Measurements from ENCODE around the gene TMEM171.

The TMEM171 gene

DNA sequence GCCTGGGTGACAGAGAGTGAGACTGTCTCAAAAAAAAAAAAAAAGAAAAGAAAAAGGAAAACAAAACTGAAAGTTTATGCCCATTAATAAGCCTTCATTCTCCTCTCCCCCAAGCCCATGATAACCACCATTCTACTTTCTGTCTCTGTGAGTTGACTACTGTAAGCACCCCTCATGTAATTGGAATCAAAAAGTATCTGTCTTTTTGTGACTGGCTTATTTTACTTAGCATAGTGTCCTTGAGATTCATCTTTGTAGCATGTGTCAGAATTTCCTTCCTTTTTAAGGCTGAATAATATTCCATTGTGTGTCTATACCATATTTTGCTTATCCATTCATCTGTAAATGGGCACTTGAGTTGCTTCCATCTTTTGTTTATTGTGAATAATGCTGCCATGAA is 14.0 kb upstream of the TMEM171 start:
- Histone ChIP-seq H3K27me3 (ENCODE audit: control insufficient read depth, insufficient read depth, low read length) (no peaks in the 10 kb centered on the region), H3K4me3 (ENCODE audit: low read depth, low read length) (no peak overlapping the region), H3K4me1 (ENCODE audit: control insufficient read depth, insufficient read depth, low read length) (no peaks in the 10 kb centered on the region), H3K36me3 (ENCODE audit: control insufficient read depth, insufficient read depth, low read length) (no peaks in the 10 kb centered on the region), H3K9me3 (ENCODE audit: control insufficient read depth, insufficient read depth, low read length) (peaks cover 2% of the 10 kb centered on the region), H3K9ac (ENCODE audit: low read depth, low read length) (no peak overlapping the region)

DNA sequence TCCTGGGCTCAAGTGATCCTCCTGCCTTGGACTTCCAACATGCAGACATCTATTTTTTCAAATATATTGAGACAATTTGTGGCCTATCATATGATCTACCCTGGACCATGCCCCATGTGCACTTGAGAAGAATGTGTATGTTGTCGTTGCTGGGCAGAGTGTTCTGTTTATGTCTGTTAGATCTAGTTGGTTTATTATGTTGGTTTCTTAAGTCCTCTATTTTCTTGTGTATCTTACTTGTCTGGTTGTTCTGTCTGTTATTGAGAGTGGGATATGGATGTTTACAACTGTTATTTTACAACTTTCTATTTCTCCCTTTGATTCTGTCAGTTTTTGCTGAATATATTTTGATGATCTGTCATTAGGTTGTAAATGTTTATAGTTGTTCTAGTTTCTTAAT is 10.2 kb upstream of the TMEM171 start:
- Histone ChIP-seq H3K27me3 (ENCODE audit: control insufficient read depth, insufficient read depth, low read length) (peaks cover 2% of the 10 kb centered on the region), H3K4me1 (ENCODE audit: control insufficient read depth, insufficient read depth, low read length) (no peaks in the 10 kb centered on the region), H3K36me3 (ENCODE audit: control insufficient read depth, insufficient read depth, low read length) (no peaks in the 10 kb centered on the region), H3K4me3 (ENCODE audit: low read depth, low read length) (no peak overlapping the region), H3K9ac (ENCODE audit: low read depth, low read length) (no peak overlapping the region), H3K9me3 (ENCODE audit: control insufficient read depth, insufficient read depth, low read length) (peaks cover 2% of the 10 kb centered on the region)

- no peaks in the 10 kb centered on the region for H3K4me1 ChIP-seq (ENCODE audit: control insufficient read depth, insufficient read depth, low read length)
- H3K27me3 ChIP-seq (ENCODE audit: control insufficient read depth, insufficient read depth, low read length): peaks cover 10% of the 10 kb centered on the region
- H3K4me3 ChIP-seq (ENCODE audit: low read depth, low read length): no peak overlapping the region
- H3K9ac ChIP-seq (ENCODE audit: low read depth, low read length): no peak overlapping the region
- no peaks in the 10 kb centered on the region for H3K36me3 ChIP-seq (ENCODE audit: control insufficient read depth, insufficient read depth, low read length)
- peaks cover 2% of the 10 kb centered on the region for H3K9me3 ChIP-seq (ENCODE audit: control insufficient read depth, insufficient read depth, low read length)
These were observed 8.8 kb upstream of the TMEM171 start for GRCh38 chr5:73111536-73111935.

- no peak overlapping the region for H3K9ac ChIP-seq (ENCODE audit: low read depth, low read length)
- H3K4me3 ChIP-seq (ENCODE audit: low read depth, low read length): no peak overlapping the region
- H3K9me3 ChIP-seq (ENCODE audit: control insufficient read depth, insufficient read depth, low read length): peaks cover 2% of the 10 kb centered on the region
- H3K27me3 ChIP-seq (ENCODE audit: control insufficient read depth, insufficient read depth, low read length): peaks cover 10% of the 10 kb centered on the region
- no peaks in the 10 kb centered on the region for H3K36me3 ChIP-seq (ENCODE audit: control insufficient read depth, insufficient read depth, low read length)
- H3K4me1 ChIP-seq (ENCODE audit: control insufficient read depth, insufficient read depth, low read length): no peaks in the 10 kb centered on the region
These were observed 8.0 kb upstream of the TMEM171 start for GRCh38 chr5:73112359-73112758.

GRCh38 chr5:73114044-73114688 is 6.2 kb upstream of the TMEM171 start:
- Histone ChIP-seq H3K27me3 (ENCODE audit: control insufficient read depth, insufficient read depth, low read length) (peaks cover 25% of the 10 kb centered on the region), H3K9me3 (ENCODE audit: control insufficient read depth, insufficient read depth, low read length) (no peaks in the 10 kb centered on the region), H3K4me3 (ENCODE audit: low read depth, low read length) (no peak overlapping the region), H3K36me3 (ENCODE audit: control insufficient read depth, insufficient read depth, low read length) (no peaks in the 10 kb centered on the region), H3K4me1 (ENCODE audit: control insufficient read depth, insufficient read depth, low read length) (no peaks in the 10 kb centered on the region), H3K9ac (ENCODE audit: low read depth, low read length) (no peak overlapping the region)

- no peaks in the 10 kb centered on the region for H3K36me3 ChIP-seq (ENCODE audit: control insufficient read depth, insufficient read depth, low read length)
- H3K4me1 ChIP-seq (ENCODE audit: control insufficient read depth, insufficient read depth, low read length): no peaks in the 10 kb centered on the region
- H3K4me3 ChIP-seq (ENCODE audit: low read depth, low read length): no peak overlapping the region
- peaks cover 32% of the 10 kb centered on the region for H3K27me3 ChIP-seq (ENCODE audit: control insufficient read depth, insufficient read depth, low read length)
- no peak overlapping the region for H3K9ac ChIP-seq (ENCODE audit: low read depth, low read length)
- H3K9me3 ChIP-seq (ENCODE audit: control insufficient read depth, insufficient read depth, low read length): no peaks in the 10 kb centered on the region
These were observed 4.8 kb upstream of the TMEM171 start for GRCh38 chr5:73115399-73116051.

GRCh38 chr5:73116506-73116905 is 3.9 kb upstream of the TMEM171 start:
- Histone ChIP-seq H3K36me3 (ENCODE audit: control insufficient read depth, insufficient read depth, low read length) (no peaks in the 10 kb centered on the region), H3K4me3 (ENCODE audit: low read depth, low read length) (no peak overlapping the region), H3K9me3 (ENCODE audit: control insufficient read depth, insufficient read depth, low read length) (no peaks in the 10 kb centered on the region), H3K9ac (ENCODE audit: low read depth, low read length) (no peak overlapping the region), H3K27me3 (ENCODE audit: control insufficient read depth, insufficient read depth, low read length) (peaks cover 41% of the 10 kb centered on the region), H3K4me1 (ENCODE audit: control insufficient read depth, insufficient read depth, low read length) (no peaks in the 10 kb centered on the region)

DNA sequence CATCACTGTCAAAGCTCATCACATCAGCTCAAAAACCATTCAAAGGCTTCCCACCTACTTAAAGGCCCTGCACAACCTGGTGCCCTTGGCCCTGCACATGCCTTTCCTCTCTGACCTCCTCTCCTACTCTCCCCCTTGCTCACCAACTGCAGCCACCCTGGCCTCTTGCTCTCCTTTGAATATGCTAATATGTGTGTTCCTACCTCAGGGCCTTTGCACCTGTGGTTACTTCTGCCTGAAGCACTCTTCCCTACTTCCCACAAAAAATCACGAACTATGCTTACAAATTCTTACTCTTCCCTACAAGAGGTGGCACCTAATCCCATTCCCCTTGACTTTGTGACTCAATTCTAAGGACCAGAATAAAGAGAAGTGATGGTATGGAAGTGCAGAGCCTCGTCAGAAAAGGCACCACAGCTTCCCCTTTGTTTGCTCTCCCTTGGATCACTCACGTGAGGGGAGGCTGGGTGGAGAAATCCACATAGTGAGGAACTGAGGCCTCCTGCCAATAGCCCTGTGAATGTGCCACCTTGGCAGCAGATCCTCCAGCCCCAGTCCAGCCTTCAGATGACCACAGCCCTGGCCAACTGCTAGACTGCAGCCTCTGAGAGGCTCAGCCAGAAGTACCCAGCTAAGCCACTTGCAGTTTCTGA is 3.2 kb upstream of the TMEM171 start:
- no peaks in the 10 kb centered on the region for H3K4me1 ChIP-seq (ENCODE audit: control insufficient read depth, insufficient read depth, low read length)
- H3K9ac ChIP-seq (ENCODE audit: low read depth, low read length): no peak overlapping the region
- peaks cover 48% of the 10 kb centered on the region for H3K27me3 ChIP-seq (ENCODE audit: control insufficient read depth, insufficient read depth, low read length)
- no peaks in the 10 kb centered on the region for H3K9me3 ChIP-seq (ENCODE audit: control insufficient read depth, insufficient read depth, low read length)
- no peak overlapping the region for H3K4me3 ChIP-seq (ENCODE audit: low read depth, low read length)
- H3K36me3 ChIP-seq (ENCODE audit: control insufficient read depth, insufficient read depth, low read length): no peaks in the 10 kb centered on the region

- Histone ChIP-seq H3K4me3 (ENCODE audit: low read depth, low read length) (no peak overlapping the region), H3K9ac (ENCODE audit: low read depth, low read length) (no peak overlapping the region), H3K27me3 (ENCODE audit: control insufficient read depth, insufficient read depth, low read length) (peaks cover 58% of the 10 kb centered on the region), H3K4me1 (ENCODE audit: control insufficient read depth, insufficient read depth, low read length) (peaks cover 2% of the 10 kb centered on the region), H3K9me3 (ENCODE audit: control insufficient read depth, insufficient read depth, low read length) (no peaks in the 10 kb centered on the region), H3K36me3 (ENCODE audit: control insufficient read depth, insufficient read depth, low read length) (no peaks in the 10 kb centered on the region)
These were observed 1.9 kb upstream of the TMEM171 start for GRCh38 chr5:73118391-73118973.

GRCh38 chr5:73119451-73120157 is 771 bp upstream of the TMEM171 start:
- Histone ChIP-seq H3K9me3 (ENCODE audit: control insufficient read depth, insufficient read depth, low read length) (no peaks in the 10 kb centered on the region), H3K4me1 (ENCODE audit: control insufficient read depth, insufficient read depth, low read length) (peaks cover 2% of the 10 kb centered on the region), H3K36me3 (ENCODE audit: control insufficient read depth, insufficient read depth, low read length) (no peaks in the 10 kb centered on the region), H3K9ac (ENCODE audit: low read depth, low read length) (peak overlapping the region; percentile 41), H3K4me3 (ENCODE audit: low read depth, low read length) (peak overlapping the region; percentile 71), H3K27me3 (ENCODE audit: control insufficient read depth, insufficient read depth, low read length) (peaks cover 61% of the 10 kb centered on the region)

- peaks cover 56% of the 10 kb centered on the region for H3K27me3 ChIP-seq (ENCODE audit: control insufficient read depth, insufficient read depth, low read length)
- H3K9ac ChIP-seq (ENCODE audit: low read depth, low read length): peak overlapping the region; percentile 14
- no peaks in the 10 kb centered on the region for H3K36me3 ChIP-seq (ENCODE audit: control insufficient read depth, insufficient read depth, low read length)
- no peaks in the 10 kb centered on the region for H3K9me3 ChIP-seq (ENCODE audit: control insufficient read depth, insufficient read depth, low read length)
- H3K4me3 ChIP-seq (ENCODE audit: low read depth, low read length): peak overlapping the region; percentile 71
- H3K4me1 ChIP-seq (ENCODE audit: control insufficient read depth, insufficient read depth, low read length): peaks cover 2% of the 10 kb centered on the region
These were observed 716 bp downstream of the TMEM171 start for GRCh38 chr5:73121119-73121463.

All from iPS-15b (cell line).